K562 (cell line): ENCODE data around the gene FYB1. TPM values are rescaled to one million over a fixed set of nuclear protein-coding genes. Genes with fewer than 3 reads are reported as not detected.
A peak's percentile ranks its signal among the peaks of the same experiment; 100 is the strongest.

ENCODE experiments used
- ATAC-seq: fragments of 200-7000 bp; cut with Tn5 transposase; 3 replicates; pipeline ENCODE4 v1.9.1; 2020; ENCODE audit warnings: moderate library complexity
- BruUV-seq: library from RNA; stranded (reverse); fragments of 400-500 nt; replicated peaks from 2 replicates; lab custom pipeline; 2021; lab: Mats Ljungman, UMichigan
- CTCF ChIA-PET: fragments of 300-600 bp; formaldehyde crosslinking; extraction: SDS; loops from one replicate; lab custom pipeline; 2021; ENCODE audit warnings: low intra/inter-chr PET ratio; lab: Yijun Ruan, JAX
- POLR2A ChIA-PET: fragments of 300-600, 350-650 bp; sonication (Branson Sonifier 250); formaldehyde crosslinking; extraction: SDS; loops from one replicate; lab custom pipeline; 2021; ENCODE audit warnings: antibody characterized with exemption, inconsistent platforms; lab: Yijun Ruan, JAX
- DNase-seq, 4 experiments: peaks; one replicate each; pipeline versions ENCODE4 v3.0.0 to v3.0.0-alpha.2; 2011 to 2018; ENCODE audit warnings: low spot score in 3 of 4, mixed read lengths in 3 of 4; ENCODE audit errors: extremely low read depth in 1 of 4
- FAIRE-seq: peaks from 2 replicates; lab custom pipeline; 2011; peaks lifted over from hg19 to GRCh38; lab: Jason Lieb, UNC
- H2AFZ ChIP-seq: 2 replicates; pipeline ENCODE4 v1.6.0; 2011; ENCODE audit warnings: low read depth, low read length, control low read depth, inconsistent platforms
- H3K27ac ChIP-seq: fragments of 200-600 bp; 3 replicates; pipeline ENCODE4 v1.8.0; 2011; ENCODE audit warnings: low read depth, mild to moderate bottlenecking, control low read depth, inconsistent platforms, low read length, moderate library complexity, mixed read lengths; ENCODE audit errors: extremely low read depth
- H3K27me3 ChIP-seq, 2 experiments: fragments of 300-600 bp in 1 of 2; 2 replicates in 1 of 2; 3 replicates in 1 of 2; pipeline versions ENCODE4 v1.6.0 to v1.8.0; 2011; ENCODE audit warnings: inconsistent platforms in 2 of 2, low read length in 2 of 2, mild to moderate bottlenecking in 1 of 2, mixed read lengths in 1 of 2, moderate library complexity in 1 of 2; ENCODE audit not compliant: control insufficient read depth in 2 of 2, insufficient read depth in 2 of 2
- H3K36me3 ChIP-seq: fragments of 300-600 bp; 3 replicates; pipeline ENCODE4 v1.8.0; 2011; ENCODE audit warnings: mild to moderate bottlenecking, low read length, inconsistent platforms; ENCODE audit not compliant: control insufficient read depth, insufficient read depth
- H3K4me1 ChIP-seq, 2 experiments: fragments of 200-600 bp in 1 of 2; replicated peaks in 1 of 2; 2 replicates in 1 of 2; 3 replicates in 1 of 2; pipeline versions ENCODE4 v1.5.1 to v1.8.0; 2011; ENCODE audit warnings: inconsistent platforms in 2 of 2, low read length in 2 of 2, mild to moderate bottlenecking in 1 of 2, mixed read lengths in 1 of 2, moderate library complexity in 1 of 2; ENCODE audit not compliant: control insufficient read depth in 2 of 2, insufficient read depth in 2 of 2
- H3K4me2 ChIP-seq: 2 replicates; pipeline ENCODE4 v1.6.1; 2011; ENCODE audit warnings: low read length, control low read depth, inconsistent platforms, mixed read lengths; ENCODE audit not compliant: insufficient read depth
- H3K4me3 ChIP-seq: fragments of 200-600 bp; sonication (generic), shearing (Covaris generic); 2 replicates; pipeline ENCODE4 v1.5.1; 2016; ENCODE audit warnings: control low read depth, inconsistent platforms
- H3K79me2 ChIP-seq: fragments of 200-600 bp; 3 replicates; pipeline ENCODE4 v1.8.0; 2011; ENCODE audit warnings: low read length, inconsistent platforms; ENCODE audit not compliant: control insufficient read depth, insufficient read depth
- H3K9ac ChIP-seq, 2 experiments: 2 replicates each; pipeline versions ENCODE4 v1.6.0 to v1.6.1; 2011; ENCODE audit warnings: low read depth in 2 of 2, low read length in 2 of 2, control low read depth in 1 of 2, inconsistent platforms in 1 of 2, mild to moderate bottlenecking in 1 of 2, mixed read lengths in 1 of 2; ENCODE audit not compliant: insufficient read depth in 1 of 2
- H3K9me1 ChIP-seq: one replicate; pipeline ENCODE4 v1.6.0; 2011; ENCODE audit warnings: inconsistent platforms, mild to moderate bottlenecking, low read length, moderate library complexity; ENCODE audit not compliant: control insufficient read depth, insufficient read depth
- H3K9me3 ChIP-seq: replicated peaks from 2 replicates; pipeline ENCODE4 v1.5.1; 2011; ENCODE audit warnings: low read depth, low read length, inconsistent platforms; ENCODE audit not compliant: control insufficient read depth, insufficient read depth
- H4K20me1 ChIP-seq: replicated peaks from 2 replicates; pipeline ENCODE4 v1.6.1; 2011; ENCODE audit warnings: low read length, inconsistent platforms, mixed read lengths; ENCODE audit not compliant: control insufficient read depth, insufficient read depth
- AFF1 ChIP-seq, 2 experiments: fragments of 450-650 bp; IDR thresholded peaks; 2 replicates each; pipeline ENCODE4 v1.6.1; 2018; ENCODE audit warnings: mild to moderate bottlenecking in 2 of 2, low read depth in 1 of 2; ENCODE audit not compliant: partially characterized antibody in 2 of 2
- C11orf30 ChIP-seq: fragments of 450-650 bp; IDR thresholded peaks from 2 replicates; pipeline ENCODE4 v1.6.1; 2016; ENCODE audit warnings: low read depth, mild to moderate bottlenecking
- CSDE1 ChIP-seq, 2 experiments: fragments of 450-650 bp; IDR thresholded peaks; 2 replicates each; pipeline ENCODE4 v1.6.1; 2016; ENCODE audit warnings: mild to moderate bottlenecking in 1 of 2
- MYBL2 ChIP-seq, 2 experiments: fragments of 450-650 bp in 1 of 2; sonication (generic) in 1 of 2; formaldehyde crosslinking in 1 of 2; IDR thresholded peaks; 2 replicates each; pipeline versions ENCODE4 v1.6.1 to v1.8.1; 2017 to 2022; ENCODE audit warnings: borderline replicate concordance in 1 of 2, inconsistent platforms in 1 of 2, low read depth in 1 of 2, mild to moderate bottlenecking in 1 of 2, missing genetic modification reagents in 1 of 2, moderate library complexity in 1 of 2
- PHF8 ChIP-seq: fragments of 200-600 bp; sonication (generic); IDR thresholded peaks from 2 replicates; pipeline ENCODE4 v1.6.1; 2012; ENCODE audit warnings: mixed run types, mild to moderate bottlenecking, inconsistent platforms, low read length, moderate library complexity, borderline replicate concordance
- SIRT6 ChIP-seq: IDR thresholded peaks from one replicate; pipeline ENCODE4 v1.6.1; 2012; ENCODE audit warnings: low read depth, mild to moderate bottlenecking, control low read depth, inconsistent platforms, low read length, moderate library complexity
- SREBF2 ChIP-seq: sonication (generic); formaldehyde crosslinking; IDR thresholded peaks from 2 replicates; pipeline ENCODE4 v1.4.0; 2020; ENCODE audit warnings: mild to moderate bottlenecking, missing genetic modification reagents
- ZBTB2 ChIP-seq: fragments of 450-650 bp; IDR thresholded peaks from 2 replicates; pipeline ENCODE4 v1.6.1; 2016; ENCODE audit warnings: antibody characterized with exemption
- ZNF518B ChIP-seq: fragments of 250-450 bp; sonication (Bioruptor Pico); IDR thresholded peaks from 2 replicates; pipeline ENCODE4 v1.5.0; 2021; ENCODE audit warnings: mild to moderate bottlenecking, moderate library complexity
- WGBS: fragments of 100-300 bp; shearing (Covaris generic); methylation state at CpG from one replicate; pipeline ENCODE4 v1.1.6; 2016; ENCODE audit warnings: low coverage, mixed read lengths; ENCODE audit not compliant: insufficient coverage; ENCODE audit errors: missing lambda C conversion rate; 5-methylcytosine and 5-hydroxymethylcytosine counted together
- in situ Hi-C: fragments of 300-500 bp; cut with MboI; formaldehyde crosslinking; loops from 4 replicates; pipeline ENCODE4 v1.15.0; 2018; ENCODE audit warnings: inconsistent platforms, mixed read lengths
- intact Hi-C: fragments of 100-400 bp; cut with micrococcal nuclease; formaldehyde crosslinking; loops from 2 replicates; pipeline ENCODE4 v1.14.2; 2022
- polyA plus RNA-seq, 8 experiments: library from polyadenylated mRNA; depleted of rRNA in 4 of 8; stranded (reverse) in 5 of 8; unstranded in 3 of 8; fragments of >200 nt; fragmentation: Nextera tagmentation in 2 of 8; fragmentation: Illumina TruSeq in 1 of 8; extraction: Ambion mirVana in 2 of 8; extraction: Trizol in 1 of 8; gene quantifications; 2 replicates each; pipeline versions ENCODE4 v1.2.1 to v1.2.3, GENCODE V29; 2011 to 2014; ENCODE audit warnings: inconsistent platforms in 1 of 8, missing spikeins in 1 of 8
- total RNA-seq, 7 experiments: library from RNA; depleted of rRNA in 6 of 7; stranded (reverse); fragments of >200 nt in 6 of 7; fragmentation: Illumina TruSeq in 2 of 7; extraction: Trizol in 2 of 7; gene quantifications; 2 replicates each; pipeline versions ENCODE4 v1.2.1 to v1.2.3, GENCODE V29; 2011 to 2021; ENCODE audit warnings: low replicate concordance in 1 of 7

Gene FYB1
- total and polyA plus RNA-seq, 9 of the 15 experiments (the other 6 are each of a cell fraction or from before 2014, with no cell fraction given) = 4.7 to 31.5 (median 9.7) TPM

- Histone ChIP-seq H3K27ac (peak overlapping the region; percentile 55; the same call in 2 of the 3 replicates), H3K4me1 (peaks cover 8 to 50% of the 10 kb centered on the region in 2 experiments), H4K20me1 (no peaks in the 10 kb centered on the region), H3K9me1 (no peaks in the 10 kb centered on the region), H3K27me3 (no peaks in the 10 kb centered on the region), H2AFZ (peak overlapping the region; percentile 57), H3K4me3 (no peak overlapping the region), H3K9me3 (no peaks in the 10 kb centered on the region), H3K4me2 (no peak overlapping the region), H3K9ac (peak overlapping the region in 1 of 2 experiments; percentile 24; a peak in 1 of 4 replicates), H3K79me2 (no peaks in the 10 kb centered on the region), H3K36me3 (no peaks in the 10 kb centered on the region)
- CTCF ChIA-PET = no interaction called here
- in situ Hi-C loops (no loop called here), intact Hi-C loops (no loop called here)
- 7% methylated on average over 1 of the region's 1 CpG for WGBS
- BruUV-seq = no TSS peak
- FAIRE-seq (peak; percentile 40), ATAC-seq (no peak), DNase-seq (no peak)
- POLR2A ChIA-PET = interaction anchor here (1.1 to 1.2 kb wide), 2 partner anchors 32 to 38 kb away, joined by 3 to 5 read pairs; no protein-coding TSS in a partner anchor
- TF ChIP-seq PHF8 (no peak), SREBF2 (CRISPR knock-in tag) (no peak), ZBTB2 (peak; percentile 33; the same call in 1 of the 2 replicates), C11orf30 (no peak), SIRT6 (no peak), CSDE1 (IDR thresholded peaks at IDR 0.05) (0 out of 4 replicates have a peak, but pooled peaks of 1 of the 2 experiments have one; percentile 17), ZNF518B (no peak), MYBL2 (IDR thresholded peaks at IDR 0.05; ENCODE audit: low read depth) (no peak), MYBL2 (CRISPR knock-in tag; IDR thresholded peaks at IDR 0.05; ENCODE audit: borderline replicate concordance) (no peak), AFF1 (IDR thresholded peaks at IDR 0.05; ENCODE audit: low read depth in 1 of 2, partially characterized antibody in 2 of 2) (no peak)
Observed at GRCh38 chr5:39120052-39120420, 99.3 kb downstream of the FYB1 start.
